HG03521 (cell line): ENCODE results near the gene DLX5.

Experiments used
- ATAC-seq: cut with Tn5 transposase; IDR thresholded peaks from one replicate; pipeline ENCODE4 v1.9.1; 2021; ENCODE audit warnings: mild to moderate bottlenecking, moderate library complexity; ENCODE audit not compliant: unreplicated experiment

Gene DLX5

DNA sequence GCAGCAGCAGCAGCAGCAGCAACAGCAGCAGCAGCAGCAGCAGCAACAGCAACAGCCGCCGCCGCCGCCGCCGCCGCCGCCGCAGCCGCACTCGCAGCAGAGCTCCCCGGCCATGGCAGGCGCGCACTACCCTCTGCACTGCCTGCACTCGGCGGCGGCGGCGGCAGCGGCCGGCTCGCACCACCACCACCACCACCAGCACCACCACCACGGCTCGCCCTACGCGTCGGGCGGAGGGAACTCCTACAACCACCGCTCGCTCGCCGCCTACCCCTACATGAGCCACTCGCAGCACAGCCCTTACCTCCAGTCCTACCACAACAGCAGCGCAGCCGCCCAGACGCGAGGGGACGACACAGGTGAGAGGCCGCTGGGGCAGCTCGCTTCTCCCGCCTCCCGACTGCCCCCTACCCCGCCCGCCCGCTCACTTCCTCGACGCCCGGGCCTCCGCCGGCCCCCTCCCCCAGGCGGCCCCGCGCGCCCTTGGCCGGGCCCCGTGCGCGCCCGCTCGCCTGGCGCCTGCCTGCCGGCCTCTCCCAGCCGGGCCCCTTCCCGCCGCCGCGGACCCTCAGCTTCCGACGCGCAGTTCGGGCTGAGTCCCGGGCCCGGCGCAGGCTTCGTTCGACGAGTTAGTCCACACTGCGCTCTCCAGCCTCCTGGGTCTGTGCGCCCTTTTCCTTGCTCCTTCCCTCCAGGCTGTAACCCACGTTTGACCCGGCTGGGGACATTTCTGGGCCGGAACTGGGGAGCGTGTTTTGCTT, 18.4 kb downstream of the DLX5 start:
- ATAC-seq, result peak; percentile 64

DNA sequence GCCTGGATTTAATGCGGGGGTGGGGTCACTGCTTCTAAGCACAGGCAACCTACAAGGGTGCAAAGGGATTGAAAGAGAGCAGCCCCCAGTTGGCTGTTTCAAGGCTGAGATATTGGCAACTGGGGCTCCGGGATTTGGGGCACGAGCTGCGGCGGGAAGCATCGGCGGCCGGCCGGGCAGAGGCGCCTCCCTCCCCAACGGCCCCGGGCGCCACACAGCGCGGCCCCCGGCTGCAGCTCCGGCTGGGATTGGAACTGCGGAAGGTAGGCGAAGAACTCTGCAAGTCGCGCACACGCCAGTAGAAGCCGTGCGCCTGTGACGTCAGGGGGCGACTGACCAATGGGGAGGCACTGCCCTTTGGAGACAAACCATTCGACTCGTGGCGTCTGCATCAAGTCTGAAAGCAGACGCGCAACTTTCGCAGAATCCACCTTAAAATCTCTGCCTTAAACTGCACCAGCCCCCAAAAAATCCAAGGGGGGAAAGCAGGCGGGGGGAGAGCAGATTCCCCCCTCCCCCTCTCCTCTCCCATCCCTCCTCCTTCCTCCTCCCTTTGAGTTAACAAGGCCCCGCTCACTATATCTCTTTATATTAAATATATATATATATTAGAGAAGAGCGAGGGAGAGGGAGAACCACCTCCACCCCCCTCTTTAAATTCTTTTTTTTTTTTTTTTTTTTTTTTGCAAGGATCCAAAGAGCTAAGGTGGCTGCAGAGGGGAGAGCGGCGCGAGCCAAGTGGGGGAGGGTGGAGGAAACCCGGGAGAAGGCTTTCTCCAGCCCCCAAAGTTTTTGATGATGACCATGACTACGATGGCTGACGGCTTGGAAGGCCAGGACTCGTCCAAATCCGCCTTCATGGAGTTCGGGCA, 19.2 kb downstream of the DLX5 start, which contains the start of gene DLX6:
DLX6 (plus strand) TSS at position 371 of the 872 bp plus-strand sequence; CDS start at position 796, 425 bp downstream.
- no peak for ATAC-seq

DNA sequence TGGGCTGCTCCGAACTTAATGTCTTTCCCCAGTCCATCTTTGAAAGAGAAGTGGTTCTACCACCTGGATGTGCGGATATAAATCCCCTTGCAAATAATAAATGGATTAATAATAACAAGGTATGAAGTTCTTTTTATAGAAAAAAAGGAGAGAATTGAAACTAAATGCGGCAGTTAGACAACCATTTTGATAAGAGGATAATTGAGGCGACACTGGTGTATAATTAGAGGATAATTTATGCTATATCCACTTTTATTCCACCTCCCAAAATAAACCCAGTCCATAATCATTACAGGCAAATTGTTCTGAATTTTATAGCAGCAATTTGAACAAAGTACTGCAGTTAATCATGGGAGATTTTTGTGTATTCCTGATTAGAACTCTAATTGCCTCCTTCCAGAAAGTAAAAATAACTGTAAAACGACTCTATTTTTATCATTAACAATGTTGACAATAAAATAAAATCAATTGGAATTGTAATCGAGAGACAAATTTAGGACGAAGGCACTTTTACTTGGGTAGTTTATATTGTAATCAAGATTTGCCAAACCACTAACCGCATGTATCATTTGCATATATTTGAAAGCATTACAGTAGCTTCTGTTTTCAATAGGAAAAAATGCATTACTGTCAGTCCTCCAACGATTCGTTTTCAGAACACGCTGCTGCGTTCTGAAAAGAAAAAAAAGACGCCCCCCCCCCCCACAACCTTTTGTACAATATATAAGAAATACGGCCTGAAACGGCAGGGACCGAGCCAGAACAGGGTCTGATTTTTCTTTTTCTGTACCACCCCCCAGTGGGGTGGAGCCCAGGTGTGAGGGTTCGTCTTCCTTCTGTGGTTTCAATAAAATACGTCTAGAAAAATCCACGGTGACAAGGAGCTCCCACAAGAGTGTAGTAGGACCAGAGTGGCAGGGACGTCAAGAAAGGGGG, 20.1 kb downstream of the DLX5 start:
- ATAC-seq, result no peak

DNA sequence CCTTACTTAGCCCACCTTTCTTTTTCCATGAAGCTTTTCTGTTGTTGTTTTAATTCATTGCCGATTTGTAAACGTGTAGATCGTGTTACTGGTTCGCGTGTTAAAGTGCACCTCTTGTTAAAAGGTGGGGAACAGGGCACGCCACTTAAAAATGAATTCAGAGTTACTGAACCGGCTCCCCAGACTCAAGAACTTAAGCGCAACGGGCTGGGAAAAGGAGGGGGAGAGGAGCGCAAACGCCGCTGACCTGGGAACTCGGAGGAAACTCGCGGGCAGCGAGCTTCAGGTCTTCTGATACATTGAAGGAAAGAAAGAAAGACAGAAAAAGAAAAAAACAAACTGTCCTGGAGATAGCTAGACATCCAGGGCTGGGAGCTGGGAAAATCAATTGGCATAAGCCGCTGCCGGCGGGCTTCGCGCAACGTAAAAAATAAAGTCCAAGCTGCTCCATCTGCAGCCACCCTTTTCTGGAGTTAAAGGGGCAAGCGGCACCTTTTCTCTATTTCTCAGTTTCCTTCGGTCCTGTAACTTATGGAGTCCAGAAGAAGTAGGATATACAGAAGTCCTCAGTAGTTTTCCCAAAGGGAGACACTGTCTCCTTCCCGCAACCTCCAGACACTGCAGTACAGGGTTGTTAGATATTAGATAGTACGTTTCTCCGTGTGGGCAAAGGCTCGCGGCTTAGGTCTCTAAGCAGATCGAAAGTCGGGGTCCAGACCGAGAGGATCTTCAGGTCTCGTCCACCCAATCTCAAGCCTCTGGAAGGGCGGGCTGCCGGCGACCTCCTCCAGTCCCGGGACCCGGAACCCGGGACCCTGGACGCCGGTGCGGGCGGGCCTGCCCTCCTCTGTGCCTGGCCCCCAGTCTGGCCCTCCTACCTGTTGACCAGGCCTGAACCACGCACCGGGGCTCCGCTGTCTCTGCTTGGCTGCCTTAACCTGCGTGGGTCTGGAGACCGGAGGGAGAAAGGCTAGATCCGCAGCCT, 21.1 kb downstream of the DLX5 start:
- no peak for ATAC-seq

DNA sequence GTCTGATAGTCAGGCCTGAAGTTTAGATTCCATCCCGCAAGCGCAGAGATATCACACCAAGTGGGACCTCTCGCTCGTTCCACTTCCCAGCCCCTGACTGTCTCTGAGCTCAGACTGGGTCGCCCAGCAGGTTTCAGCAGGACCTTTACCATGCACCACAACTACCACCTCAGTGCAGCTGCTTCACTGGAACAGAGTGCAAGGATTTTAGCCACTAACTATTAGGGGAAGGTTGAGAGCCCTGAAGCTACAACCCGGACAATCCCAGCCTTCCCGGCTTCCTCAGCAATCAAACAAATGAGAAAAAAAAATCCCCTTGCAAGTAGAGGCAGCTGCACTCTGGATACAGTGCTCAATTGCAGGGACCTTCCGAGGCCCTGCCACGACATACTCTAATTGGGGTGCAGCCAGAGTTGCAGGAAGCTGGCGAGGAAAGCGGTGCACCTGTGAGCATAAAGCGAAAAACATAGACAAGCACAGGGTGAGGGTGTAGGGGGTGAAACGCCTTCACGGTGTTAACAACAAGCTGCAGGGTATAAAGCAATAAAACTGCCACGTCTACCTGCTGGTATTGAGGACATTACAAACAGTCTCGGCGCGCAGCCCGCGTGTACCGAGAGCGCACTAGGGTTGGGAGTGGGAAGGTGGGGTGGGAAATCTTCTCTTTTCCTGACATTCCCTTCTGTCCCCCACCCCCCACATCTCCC, 21.9 kb downstream of the DLX5 start:
- no peak for ATAC-seq

DNA sequence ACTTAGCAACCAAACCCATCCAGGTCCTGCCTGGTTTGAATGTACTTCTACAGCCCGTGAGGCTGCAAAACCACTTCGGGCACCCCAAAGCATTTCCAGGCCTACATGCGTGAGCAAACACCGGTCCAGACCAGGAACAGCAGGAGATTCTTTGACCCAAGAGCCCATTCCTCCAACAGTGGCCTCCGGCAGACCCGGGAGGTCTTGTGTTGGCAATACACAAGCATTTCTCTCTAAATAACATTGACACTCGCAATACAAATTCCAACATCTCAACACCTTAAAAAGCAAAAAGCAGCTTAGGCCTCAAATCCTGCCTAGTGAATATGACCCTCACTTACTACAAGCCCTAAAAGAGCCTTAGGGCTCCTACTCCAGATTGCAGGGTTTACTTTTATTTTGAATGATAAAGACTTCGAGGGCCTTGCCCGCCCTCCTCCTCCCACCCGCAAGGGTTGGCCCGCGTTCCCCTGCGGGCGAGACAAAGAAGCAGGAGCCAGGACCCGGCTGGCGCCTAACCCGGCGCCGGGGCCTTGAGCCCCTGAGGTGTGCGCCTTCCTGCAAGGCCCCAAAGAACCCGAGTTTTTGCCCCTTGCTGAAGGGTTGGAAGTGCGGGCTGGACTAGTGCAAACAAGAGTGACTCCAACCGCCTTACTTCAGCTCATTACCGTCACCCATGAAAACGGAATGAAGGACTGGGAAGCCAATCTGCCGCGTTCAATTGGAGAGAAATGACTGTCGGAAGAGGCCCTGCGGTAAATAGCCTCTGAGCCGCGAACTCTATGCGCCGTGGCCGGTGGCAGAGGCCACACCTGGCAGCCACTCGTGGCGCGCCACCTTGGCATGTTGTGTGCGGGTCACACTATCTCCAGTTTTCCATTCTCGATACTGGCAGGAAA, 22.7 kb downstream of the DLX5 start:
- no peak for ATAC-seq

DNA sequence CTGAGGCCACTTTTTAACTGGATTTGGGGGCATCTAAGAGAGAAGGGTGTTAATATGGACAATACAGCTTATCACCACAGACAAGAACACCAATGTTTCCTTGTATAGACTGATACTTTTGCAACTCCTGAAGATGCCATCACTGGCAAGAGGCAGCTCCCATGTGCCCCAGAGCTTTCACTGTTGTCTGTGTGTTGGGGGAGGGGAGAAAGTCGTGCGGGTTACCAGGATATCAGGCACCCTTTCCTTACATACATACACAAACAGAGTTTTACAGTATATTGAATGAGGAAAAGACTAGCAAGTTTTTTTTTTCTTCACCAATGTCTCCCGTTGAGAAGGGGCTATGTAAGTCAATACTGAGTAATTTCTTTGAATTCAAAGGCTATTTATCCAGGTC, 23.4 kb downstream of the DLX5 start:
- no peak for ATAC-seq

DNA sequence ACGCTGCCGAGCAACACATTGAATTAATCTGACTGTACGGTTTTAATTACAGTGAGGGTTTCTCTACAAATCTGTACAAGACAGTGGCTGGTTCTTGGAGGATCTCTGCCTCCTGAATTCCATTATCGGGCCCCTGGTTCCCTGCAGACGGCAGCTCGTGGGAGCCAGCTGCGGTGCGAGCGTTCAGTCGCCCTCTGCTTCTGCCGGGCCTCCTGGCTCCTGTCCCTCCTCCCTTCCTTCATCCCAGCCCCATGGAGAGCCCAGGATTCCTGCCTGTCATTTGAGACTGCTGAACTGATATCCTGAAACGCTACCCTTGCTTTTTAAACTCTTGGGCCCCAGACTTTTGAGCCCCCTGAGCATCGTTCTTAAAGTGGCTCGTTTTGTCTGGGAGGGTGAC, 25.9 kb downstream of the DLX5 start:
- no peak for ATAC-seq

DNA sequence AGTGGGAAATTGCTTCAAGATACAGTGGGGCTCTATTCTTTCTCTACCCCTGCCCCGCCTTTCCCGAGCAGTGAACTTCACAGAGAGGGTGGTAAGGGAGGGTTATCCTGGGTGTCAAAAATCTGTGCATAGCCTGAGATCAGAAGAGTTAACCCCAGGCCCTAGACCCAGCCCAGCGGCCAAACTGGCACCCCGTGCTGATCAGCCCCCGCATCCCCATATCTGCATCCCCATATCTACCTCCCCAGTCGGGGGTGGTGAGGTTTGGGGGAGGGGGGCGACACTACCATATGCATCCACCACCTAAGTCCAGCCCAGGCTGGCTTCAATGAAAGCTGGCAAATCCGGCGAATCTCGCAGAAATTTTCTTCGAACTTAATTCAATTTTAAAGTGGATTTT, 26.3 kb downstream of the DLX5 start:
- no peak for ATAC-seq

DNA sequence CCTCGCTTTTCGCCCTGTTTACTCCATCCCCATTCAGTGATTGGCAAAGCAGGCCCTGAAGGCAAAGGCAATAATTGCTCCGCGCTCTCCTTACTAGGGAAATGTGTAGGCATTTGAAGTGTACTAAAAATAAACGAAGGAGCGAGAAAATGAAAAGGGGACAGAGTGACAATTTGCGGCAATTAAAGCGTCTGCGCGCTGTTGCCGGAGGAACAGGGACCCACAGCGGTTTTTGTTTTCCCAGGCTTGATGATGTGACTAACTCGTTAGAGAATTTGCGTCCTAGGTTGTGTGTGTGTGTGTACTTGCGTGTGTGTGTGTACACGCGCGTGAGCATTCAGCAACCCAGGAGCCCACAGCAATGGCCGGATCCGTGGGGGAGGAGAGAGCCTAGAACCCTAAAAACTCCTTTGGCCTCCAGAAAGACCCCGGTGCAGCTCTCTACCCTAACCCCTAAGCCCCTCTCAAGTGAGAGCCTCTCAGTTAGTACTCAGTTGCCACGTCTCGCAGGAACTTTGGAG, 27.1 kb downstream of the DLX5 start:
- ATAC-seq, result no peak

DNA sequence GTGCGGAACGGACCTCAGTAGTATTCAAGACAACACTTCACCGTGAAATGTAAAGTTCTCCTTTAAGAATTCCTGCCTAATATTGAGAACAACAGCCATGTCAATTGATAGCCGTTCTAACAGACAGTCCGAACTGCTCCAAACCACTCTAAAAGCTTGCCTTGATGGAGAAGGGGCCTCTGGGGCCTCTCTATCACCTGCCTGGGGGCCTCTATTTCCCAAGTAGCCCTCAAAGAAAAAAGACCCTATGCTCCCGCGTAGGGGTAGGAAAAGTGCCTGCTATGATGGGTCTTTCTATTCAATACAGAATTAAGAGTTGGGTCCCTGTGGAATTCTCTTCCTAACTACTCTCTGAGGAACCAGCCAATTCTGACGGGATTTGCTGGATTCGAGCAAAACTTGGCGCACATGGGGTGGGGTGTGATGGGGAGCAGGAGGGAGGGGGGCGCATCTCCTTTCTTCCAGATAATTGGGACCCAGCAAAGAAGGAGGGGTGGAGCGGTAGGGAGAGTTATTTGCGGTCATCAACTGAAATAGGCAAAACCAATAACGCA, 27.6 kb downstream of the DLX5 start:
- ATAC-seq, result no peak

DNA sequence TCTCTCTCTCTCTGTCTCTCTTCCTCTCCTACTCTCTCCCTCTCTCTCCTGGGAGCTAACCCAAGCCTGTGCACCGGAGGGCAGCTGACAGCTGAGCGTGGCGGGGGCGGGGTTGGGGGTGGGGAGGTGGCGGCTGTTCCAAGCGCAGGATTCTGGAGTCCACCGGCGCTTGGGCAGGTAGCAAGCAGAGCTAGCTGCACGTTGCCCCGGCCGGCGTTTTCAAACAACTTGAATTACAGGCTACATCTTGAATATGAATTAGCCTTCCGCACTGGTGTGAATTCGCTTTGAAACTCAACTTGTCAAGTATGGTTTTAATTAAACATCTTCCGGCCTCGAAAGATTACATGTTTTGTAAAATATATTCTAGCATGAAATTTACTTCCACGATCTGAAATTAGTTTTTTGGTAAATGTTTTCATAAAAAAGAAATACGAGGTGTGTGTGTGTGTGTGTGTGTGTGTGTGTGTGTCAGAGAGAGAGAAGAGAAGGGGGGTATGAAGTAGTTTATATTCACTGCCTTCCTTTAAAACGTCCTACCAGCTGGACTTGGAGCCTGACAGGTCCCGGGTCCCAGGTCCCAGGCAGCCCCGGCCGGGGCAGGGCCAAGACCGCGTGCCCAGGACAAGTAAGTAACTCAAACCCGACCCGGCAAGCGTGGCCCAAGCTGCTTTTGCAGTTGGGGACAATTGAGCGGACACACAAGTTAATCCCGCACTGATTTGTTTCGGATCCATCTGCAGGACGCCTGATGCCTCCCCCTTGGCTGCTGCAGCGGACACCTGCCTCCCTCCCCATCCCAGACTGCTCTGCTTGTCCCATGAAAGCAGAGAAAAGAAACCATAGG, 28.3 kb downstream of the DLX5 start:
- no peak for ATAC-seq

DNA sequence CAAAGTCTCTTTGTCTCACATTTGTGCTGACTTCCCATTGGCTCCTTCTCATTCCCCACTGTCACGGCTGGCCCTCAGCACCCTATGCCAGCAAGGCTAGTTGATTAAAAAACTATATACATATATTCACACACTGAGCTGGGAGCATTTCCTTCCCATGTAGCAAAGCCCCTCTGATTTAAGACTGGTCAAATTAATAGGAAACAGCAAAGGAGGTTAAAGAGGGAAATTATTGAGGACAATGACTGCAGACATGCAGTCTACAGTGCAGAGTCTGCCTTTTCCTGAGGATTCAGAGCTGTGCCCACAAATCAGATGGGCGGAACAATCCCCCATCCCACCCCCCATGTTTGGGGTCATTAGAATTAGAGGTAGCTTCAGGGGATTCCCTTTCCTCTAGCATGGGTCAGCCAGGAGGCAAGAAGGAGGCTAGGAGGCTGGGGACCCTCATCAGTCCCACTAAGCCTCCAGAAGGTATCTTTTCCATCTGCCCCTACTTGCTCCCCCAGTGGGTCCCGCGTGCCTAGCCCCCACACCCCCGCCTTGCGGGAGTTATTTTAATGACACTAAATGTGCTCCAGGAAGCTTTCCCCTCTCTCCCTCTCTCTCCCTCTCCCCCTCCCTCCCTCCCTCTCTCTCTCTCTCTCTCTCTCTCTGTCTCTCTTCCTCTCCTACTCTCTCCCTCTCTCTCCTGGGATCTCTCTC, 29.1 kb downstream of the DLX5 start:
- ATAC-seq, result no peak

DNA sequence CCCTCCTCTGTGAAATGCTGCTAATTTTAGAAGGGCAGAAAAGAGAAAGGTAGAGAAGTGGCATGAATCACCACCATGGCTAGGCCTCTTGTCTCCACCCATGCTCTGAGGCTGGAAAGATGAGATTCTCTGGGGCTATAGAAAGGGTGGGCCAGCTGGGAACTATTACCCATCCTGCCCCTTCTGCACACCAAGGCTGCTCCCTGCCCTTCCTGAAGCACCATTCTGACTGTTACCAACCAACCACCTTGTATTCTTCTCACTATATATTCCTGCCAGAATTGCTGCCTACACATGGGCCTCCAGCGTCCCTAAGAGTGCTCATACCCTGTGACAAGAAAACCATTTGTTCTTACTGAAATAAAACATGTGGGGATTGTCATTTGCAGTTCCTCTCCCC, 30.7 kb downstream of the DLX5 start:
- ATAC-seq, result no peak

DNA sequence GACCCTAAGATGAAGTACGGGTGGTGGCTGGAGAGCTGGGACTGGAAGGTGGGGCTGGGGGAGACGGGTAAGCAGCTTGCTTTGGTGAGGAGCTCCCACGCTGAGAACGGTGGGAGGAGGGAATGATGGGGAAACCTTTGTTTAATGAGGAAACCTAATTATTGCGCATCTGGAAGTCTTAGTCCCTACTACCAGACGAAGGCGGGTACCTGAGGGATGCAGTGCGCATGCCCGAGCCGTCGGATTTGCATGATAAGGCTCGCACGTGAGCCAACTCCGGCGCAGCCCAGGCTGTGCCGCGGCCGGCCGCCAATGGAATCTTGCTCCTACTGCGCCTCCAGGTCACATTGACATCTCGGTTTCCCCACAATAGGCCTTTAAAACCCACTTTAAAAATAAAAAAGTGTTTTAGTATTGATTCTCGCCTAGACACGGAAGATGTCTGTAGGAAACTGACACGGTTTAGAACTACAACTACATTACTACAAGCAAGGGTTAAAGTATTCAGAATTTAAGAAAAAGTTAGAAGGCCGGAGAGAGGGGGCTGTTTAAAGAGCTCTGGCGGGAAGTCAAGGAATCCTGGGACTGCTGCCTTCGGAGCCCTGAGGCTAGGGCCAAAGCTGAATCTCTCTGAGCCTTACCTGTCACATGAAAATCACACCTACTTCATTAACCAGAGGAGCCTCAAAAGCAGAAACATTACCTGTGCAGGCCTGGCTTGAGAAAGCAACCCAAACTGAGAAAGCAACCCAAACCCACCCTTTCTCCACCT, 31.4 kb downstream of the DLX5 start:
- no peak for ATAC-seq
